ENCODE measurements around the gene KCNJ14. TPM values are rescaled to one million over a fixed set of nuclear protein-coding genes. Genes with fewer than 3 reads are reported as not detected.

The KCNJ14 gene
- polyA plus RNA-seq, 10 donors: 0.59 to 1.1 (median 0.72) TPM

DNA sequence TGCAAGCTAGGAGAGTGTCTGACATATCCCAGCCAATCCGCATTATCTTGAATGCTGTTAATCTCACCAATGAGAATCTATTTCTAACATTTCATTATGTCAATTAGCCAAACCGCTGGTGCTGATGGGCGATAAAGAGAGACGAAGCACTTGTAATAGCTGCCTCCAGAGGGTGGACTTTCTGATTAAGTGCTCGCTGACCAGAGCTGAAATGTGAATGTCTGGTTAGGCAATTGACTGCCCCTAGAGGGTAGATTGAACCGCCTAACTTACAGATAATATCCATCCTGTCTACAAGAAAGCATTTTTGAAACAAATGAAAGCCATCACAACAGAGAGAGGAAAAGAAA lies 10.1 kb upstream of the KCNJ14 start:
- peak in 2 of 3 donors; percentile 79 to 82 for DNase-seq

DNA sequence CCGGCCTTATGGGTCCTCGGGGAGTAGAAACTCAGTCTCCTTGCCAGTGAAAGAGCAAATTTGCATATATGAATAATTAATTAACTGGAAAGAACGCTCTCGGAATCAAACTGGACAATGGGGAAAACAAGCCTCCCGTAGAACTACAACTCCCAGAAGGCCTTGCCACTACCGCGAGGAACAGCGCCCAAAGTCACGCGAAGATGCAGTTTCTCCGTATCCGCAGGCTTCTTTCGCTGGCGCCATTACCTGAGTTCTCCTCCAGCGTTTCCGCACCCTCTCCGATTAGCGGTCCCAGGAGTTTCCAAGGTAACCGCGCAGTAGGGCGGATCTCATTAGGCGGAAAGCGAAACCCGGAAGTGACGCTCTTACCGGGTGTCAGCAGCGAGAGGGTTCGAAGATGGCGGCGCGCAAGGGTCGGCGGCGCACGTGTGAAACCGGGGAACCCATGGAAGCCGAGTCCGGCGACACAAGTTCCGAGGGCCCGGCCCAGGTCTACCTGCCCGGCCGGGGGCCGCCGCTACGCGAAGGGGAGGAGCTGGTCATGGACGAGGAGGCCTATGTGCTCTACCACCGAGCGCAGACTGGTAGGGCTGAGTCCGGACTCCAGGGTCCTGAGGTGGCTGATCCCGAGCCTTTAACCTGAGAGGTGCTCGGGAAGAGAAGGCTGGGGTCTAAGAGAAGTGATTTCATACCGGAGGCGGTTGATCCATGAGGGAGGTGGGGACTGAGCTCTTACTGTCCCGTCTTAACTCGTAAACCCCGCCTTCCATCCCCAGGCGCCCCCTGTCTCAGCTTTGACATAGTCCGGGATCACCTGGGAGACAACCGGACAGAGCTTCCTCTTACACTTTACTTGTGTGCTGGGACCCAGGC lies 9.5 kb upstream of the KCNJ14 start, which contains the start of gene GRWD1:
Gene GRWD1 (plus strand): TSS at position 378 of the 876 bp plus-strand sequence. CDS start 23 bp downstream, at position 401.
- DNase-seq: peak; percentile 94 to 98 (median 95)

DNA sequence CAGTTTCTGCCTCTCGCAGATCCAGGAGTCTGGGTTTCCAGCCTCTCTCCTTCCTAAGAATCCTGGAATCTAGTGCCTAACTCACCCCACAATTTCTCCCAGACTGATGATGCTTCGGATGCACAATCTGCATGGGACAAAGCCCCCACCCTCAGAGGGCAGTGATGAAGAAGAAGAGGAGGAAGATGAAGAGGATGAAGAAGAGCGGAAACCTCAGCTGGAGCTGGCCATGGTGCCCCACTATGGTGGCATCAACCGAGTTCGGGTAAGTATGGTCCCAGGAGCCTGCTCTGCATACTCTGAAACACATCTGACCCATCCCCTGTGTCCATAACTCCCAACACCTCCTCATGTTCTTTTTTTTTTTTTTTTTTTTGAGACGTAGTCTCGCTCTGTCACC lies 8.8 kb upstream of the KCNJ14 start:
- no peak for DNase-seq

DNA sequence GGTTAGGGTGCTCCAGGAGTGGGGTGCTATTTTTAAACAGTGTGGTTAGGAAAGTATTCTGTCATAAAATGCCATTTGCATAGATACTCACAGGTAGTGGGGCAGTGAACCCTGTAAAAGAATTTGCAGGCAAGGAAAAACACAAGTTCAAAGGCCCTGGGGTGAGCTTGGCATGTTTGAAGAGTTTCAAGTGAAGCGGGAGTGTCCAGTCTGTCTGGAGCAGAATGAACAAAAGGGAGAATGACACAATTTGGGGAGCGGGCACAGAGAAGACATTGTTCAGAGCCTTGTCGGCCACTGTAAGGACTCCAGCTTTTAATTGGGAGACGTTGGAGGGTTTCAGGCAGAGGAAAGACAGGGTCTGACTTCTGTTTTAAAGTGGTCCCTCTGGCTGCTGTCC lies 6.8 kb upstream of the KCNJ14 start:
- no peak for DNase-seq

DNA sequence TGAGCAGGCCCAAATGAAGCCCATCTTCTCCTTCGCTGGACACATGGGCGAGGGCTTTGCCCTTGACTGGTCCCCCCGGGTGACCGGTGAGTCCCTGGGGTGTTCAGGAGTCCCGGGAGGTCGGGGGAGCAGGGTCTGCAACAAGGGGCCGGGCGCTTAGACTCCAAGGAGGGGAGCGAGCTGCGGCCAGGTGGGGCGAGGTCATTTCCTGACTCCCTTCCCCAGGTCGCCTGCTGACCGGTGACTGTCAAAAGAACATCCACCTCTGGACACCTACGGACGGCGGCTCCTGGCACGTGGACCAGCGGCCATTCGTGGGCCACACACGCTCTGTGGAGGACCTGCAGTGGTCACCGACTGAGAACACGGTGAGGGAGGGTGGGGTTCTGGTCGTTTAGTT lies 4.9 kb upstream of the KCNJ14 start:
- no peak for DNase-seq

DNA sequence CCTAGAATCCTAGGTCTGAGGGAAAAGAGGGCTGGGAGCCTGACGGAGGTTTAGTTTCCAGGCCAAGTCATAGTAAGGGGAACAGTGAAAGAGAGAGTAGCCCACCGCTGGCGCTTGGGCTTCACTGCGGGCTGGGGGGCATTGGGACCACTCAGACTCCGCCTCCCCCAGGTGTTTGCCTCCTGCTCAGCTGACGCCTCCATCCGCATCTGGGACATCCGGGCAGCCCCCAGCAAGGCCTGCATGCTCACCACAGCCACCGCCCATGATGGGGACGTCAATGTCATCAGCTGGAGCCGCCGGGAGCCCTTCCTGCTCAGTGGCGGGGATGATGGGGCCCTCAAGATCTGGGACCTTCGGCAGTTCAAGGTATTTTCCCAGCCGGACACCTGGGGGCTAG lies 4.5 kb upstream of the KCNJ14 start:
- no peak for DNase-seq

DNA sequence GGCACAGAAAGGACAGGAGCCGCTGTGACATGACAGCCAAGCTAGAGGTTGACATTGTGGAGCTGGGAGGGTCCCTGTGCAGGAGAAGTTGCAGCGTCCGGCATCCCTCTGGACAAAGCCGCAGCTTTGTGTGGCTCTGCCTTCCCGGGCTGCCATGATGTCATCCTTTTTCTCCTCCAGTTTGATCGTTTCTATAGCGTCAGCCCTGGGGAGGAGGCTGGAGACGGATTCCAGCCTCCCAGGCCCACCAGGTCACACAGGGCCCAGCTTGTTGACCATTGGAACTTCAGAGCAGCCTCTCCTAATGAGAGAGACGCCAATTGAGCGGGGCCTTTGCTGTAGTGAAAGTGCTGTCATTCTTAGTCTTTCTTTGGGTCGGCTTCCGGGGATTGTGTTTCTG lies 3.8 kb upstream of the KCNJ14 start:
- no peak for DNase-seq

DNA sequence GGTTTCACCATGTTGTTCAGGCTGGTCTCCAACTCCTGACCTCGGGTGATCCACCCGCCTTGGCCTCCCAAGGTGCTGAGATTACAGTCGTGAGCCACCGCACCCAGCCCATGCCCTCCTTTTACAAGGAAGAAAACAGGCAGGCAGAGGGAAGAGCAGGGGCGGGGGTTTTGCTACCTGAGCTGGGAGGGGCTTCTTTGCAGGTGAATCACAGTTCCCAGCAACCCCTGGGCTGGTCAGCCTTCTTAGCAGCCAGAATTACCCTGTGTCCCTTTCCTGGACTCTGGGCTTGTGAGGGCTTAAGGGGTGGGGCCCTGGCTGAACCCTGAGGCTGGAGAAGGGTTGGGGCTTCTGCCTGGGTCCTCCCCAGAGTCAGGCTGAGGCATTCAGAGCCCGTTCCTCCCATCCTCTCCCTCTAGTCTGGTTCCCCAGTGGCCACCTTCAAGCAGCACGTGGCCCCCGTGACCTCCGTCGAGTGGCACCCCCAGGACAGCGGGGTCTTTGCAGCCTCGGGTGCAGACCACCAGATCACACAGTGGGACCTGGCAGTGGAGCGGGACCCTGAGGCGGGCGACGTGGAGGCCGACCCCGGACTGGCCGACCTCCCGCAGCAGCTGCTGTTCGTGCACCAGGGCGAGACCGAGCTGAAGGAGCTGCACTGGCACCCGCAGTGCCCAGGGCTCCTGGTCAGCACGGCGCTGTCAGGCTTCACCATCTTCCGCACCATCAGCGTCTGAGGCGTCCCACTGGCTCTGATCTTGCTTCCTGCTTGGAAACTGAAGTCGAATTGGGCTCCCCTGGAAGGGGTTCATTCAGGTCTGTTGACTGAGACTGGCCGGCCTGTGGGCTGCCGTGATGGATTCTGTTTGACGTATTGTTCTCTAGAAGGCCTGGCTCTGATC lies 2.8 kb upstream of the KCNJ14 start:
- DNase-seq: no peak

DNA sequence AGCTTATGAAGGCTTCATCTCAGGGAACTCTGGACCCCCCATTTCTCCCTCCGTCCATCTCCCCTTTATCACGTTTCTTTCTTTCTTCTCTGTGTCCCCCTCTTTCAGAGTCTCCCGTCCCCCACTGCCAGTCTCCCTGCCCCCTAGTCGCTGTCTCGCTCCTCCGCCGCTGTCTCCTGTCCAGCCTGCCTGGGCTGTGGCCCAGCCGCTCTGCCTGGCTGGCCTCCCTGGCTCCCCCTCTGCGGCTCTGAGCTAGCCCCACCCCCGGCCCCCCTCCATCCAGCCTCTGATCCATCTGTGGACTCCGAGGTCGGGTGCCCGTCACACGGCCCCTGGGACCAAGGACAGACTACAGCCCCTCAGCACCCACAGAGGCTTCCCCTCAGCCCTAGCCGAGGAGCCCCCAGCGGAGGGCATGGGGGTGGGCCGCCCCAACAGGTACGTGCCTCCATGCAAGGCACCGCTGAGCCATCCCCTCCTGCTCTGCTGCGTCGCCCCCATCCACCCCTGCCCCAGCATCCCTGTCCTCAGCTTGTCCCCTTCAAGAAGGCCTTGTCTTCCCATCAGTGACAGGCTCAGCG lies 1.1 kb upstream of the KCNJ14 start:
- DNase-seq: no peak

DNA sequence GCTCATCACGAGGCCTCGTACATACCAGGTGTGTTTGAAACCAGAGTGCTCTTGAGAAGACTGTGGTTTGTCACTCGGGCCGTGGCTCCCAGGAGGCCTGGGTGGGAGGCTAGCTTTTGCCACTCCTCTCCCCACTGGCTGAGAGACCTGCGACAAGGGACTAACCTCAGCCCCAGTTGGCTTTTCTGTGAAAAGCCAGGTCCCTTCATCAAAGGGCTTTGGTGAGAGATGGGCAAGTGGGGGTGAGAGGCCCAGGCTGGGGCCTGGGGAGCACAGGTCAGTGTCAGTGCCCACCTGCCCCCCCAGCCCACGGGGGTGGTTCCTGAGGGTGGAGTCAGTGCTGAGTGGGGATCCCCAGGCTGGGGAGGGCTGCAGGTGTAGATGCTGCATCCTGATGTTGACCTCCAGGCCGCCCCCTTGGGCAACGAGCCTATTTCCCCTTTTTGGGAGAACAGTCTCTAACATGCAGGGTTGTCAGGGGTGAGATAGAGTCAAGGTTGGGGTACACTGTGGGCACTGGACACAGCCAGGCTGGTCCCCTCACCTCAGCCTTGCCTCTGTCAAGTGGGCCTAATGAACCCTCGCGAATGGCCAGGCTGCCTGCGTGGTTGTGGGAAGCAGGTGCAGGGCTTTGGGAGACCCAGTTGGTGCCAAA lies 661 bp downstream of the KCNJ14 start:
- no peak for DNase-seq

DNA sequence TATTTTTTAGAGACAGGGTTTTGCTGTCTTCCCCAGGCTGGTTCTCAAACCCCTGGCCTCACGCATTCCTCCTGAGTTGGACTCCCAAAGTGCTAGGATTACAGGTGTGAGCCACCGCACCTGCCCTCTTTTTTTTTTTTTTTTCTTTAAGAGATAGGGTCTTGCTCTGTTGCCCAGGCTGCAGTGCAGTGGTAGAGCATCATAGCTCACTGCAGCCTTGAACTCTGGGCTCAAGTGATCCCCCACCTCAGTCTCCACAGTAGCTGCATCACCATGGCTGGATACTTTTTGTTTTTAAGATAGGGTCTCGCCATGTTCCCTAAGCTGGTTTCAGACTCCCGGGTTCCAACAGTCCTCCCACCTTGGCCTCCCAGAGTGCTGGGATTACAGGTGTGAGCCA lies 1.5 kb downstream of the KCNJ14 start:
- DNase-seq: no peak

DNA sequence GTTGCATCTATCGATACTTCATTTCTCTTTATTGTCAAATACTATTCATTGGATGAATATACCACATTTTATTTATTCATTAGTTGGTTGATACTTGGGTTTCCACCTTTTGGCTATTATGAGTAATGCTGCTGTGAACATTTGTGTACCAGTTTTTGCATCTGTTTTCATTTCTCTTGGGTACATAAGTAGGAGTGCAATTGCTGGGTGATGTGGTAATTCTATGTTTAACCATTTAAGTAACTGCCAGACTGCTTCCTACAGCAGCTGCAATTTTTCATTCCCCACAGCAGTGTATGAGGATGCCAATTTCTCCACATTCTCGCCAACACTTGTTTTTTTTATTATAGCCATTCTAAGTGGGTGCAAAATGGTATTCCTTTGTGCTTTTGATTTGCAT lies 2.6 kb downstream of the KCNJ14 start:
- no peak for DNase-seq

DNA sequence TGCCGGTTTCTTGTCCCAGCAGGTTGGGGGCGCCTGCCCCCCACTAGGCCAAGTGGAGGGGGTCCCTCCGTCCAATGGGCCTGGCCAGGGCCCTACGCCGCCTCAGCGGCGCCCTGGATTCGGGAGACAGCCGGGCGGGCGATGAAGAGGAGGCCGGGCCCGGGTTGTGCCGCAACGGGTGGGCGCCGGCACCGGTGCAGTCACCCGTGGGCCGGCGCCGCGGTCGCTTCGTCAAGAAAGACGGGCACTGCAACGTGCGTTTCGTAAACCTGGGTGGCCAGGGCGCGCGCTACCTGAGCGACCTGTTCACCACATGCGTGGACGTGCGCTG lies 6.2 kb downstream of the KCNJ14 start:
- no peak for DNase-seq

DNA sequence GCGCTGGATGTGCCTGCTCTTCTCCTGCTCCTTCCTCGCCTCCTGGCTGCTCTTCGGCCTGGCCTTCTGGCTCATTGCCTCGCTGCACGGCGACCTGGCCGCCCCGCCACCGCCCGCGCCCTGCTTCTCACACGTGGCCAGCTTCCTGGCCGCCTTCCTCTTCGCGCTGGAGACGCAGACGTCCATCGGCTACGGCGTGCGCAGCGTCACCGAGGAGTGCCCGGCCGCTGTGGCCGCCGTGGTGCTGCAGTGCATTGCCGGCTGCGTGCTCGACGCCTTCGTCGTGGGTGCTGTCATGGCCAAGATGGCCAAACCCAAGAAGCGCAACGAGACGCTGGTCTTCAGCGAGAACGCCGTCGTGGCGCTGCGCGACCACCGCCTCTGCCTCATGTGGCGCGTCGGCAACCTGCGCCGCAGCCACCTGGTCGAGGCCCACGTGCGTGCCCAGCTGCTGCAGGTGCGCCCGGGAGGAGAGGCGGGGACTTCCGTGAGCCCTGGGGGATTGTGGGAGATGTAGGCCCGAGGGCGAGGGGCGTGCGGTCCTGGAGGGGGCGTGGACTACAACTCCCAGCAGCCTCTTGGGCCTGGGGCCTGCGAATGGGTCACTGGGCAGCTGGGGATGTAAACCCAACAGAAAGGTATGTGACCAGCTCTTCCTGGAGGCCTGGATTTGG lies 6.7 kb downstream of the KCNJ14 start:
- no peak for DNase-seq

DNA sequence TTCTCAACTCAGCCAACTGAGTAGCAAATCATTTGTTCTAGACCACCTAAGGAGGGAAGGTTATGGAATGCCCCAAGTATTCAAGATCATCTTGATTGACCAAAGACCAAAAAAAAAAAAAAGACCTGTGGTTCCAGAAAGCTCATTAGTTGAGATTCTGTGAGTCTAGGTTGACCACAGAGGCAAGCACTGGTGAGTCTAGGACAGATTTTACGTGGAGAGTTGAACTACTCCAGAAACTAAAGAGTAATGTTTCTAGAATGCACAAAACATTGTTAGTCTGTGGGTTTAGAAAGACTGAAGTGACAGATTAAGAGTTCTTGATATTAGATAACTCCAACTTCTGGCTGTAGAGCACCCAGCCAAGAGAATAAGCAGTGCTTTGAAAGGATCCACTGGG lies 9.8 kb downstream of the KCNJ14 start:
- DNase-seq: no peak

DNA sequence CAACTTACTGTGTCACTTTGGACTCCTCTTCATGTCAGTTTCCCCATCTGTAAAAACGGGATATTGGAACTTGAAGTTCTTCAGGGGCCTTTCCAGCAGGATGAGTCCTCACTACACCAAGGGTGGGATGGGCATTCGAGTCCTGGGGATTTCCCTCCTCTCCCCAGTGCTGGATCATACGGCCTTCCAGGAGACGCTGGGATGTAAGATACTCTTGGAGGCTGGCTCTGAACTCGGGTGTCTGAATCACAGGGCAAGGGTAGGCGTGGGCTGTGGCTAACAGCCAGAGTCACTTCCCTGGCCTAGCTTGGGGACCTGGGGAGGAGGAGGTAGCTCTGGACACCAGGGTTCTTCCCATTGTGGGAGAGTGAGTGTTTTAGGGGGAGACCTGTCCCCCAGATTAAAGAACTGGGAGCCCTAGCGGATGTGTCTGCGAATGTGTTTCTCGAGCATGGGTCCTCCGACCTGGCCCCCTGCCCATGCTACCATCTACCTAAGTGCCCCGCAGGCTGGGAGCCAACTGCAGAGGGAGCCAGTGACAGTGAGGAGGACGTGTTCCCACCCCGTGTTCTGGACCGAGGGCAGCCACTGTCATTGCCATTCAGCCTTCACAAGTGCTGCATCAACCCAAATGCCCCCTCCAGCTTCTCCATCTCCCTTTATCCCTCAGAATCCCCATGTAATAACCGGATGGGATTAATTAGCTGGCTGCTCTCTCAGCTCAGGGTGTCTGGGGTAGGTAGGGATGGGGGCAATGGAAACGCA lies 11.4 kb downstream of the KCNJ14 start:
- no peak for DNase-seq

DNA sequence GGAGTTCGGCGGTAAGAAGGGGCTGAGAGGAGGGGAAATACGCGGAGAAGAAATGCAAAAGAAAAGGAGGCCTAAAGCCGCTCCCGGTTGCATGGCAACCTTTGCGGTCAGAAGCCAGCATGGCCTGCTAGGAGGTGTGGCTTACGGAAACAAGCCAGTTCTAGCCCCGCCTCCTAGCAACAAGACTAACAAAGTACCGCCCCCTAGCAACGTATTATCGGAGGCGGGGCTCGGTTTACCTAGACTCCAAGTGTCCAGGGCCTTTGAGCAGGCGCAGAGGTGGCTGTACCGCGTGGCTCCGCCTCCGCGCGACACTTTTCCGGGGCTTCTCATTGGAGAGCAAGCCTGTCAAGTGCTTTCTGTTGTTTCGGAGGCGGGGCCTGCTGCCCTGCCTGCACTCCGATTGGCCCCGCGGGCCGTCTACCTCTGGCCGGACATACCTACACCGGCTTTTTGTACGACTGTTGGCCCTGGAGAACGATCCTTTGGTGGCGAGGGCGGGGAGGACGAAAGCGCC lies 13.5 kb downstream of the KCNJ14 start:
- peak; percentile 100 for DNase-seq

DNA sequence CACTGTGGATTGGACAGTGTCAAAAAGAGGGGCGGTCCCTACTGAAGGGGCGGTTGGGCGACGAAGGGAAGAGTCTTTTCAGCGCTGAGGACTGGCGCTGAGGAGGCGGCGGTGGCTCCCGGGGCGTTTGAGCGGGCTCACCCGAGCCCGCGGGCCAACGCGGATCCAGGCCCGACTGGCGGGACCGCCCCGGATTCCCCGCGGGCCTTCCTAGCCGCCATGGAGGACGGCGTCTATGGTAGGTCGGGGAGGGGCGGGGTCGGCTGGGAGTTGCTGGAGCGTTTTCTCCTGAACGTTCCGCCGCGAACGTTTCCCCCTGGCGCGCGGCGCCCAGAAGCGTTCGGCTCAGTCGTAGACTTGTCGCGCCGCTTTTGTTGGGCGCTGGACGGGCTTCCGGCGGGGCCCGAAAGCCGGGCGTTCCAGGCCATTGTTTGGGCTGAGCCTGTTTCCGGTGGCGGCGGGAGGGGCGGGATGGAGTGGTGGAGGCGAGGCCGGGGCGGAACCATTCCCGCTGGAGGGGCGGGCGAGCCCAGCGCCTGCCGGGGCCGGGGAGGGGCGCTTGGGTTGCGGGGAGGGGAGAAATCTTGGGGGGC lies 14.0 kb downstream of the KCNJ14 start, which contains the start of gene CYTH2:
Gene CYTH2 (plus strand): TSS at position 81 of the 593 bp plus-strand sequence. CDS start 139 bp downstream, at position 220.
- DNase-seq: peak; percentile 79 to 94 (median 85)

DNA sequence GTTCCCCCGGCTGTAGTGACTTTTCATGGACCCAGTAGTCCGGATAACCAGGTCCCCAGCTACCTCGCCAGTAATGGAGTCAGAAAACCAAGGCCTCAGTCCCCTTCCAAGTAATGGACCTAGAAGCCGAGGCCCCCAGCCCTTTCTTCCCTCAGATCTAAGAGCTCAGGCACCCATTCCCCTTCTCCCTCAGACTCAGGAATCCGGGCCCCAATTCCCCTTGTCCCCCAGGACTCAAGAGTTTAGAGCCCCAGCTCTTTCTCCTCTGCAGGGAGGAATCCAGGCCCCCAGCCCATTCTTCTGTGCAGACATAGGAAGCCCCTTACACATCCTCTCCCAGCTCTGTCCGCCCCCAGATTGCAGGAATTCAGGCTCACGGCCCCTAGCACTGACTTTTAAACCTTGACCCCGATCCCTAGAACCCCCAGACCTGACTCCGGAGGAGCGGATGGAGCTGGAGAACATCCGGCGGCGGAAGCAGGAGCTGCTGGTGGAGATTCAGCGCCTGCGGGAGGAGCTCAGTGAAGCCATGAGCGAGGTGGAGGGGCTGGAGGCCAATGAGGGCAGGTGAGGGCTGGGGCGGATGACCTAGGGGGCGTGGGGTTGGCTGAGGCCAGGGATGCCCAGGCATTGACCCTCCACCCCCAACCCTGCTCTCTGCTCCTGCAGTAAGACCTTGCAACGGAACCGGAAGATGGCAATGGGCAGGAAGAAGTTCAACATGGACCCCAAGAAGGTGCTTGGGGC lies 14.7 kb downstream of the KCNJ14 start:
- no peak for DNase-seq
